GM12873 (cell line): Measurements from ENCODE around the gene CDC20.

Experiments used
- TF ChIP-seq, protein P1 (sequence below): IDR thresholded peaks from 2 replicates; pipeline ENCODE4 v1.5.1; 2012; ENCODE audit warnings: low read depth, mild to moderate bottlenecking, moderate library complexity, low read length, control low read depth; ENCODE audit not compliant: insufficient read depth; ENCODE audit errors: missing control alignments

CDC20 gene

DNA sequence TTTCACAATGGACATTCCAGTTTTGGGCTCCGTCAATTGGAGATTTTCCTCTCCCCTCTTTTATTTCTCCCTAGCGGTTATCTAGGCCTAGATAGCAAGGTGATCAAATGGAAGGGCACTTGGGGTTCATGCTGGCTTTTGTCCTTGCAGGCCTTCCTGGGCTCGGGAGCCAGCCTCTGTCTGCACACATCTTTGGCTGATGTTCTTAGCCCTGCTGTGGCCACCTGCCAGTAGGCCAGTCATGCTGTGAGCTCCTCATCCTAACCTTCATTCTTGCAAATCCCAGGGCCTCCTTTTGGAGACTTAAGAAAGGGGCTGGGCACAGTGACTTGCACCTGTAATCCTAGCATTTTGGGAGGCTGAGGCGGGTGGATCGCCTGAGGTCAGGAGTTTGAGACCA lies 44.5 kb upstream of the CDC20 start:
- TF ChIP-seq, protein P1, sequence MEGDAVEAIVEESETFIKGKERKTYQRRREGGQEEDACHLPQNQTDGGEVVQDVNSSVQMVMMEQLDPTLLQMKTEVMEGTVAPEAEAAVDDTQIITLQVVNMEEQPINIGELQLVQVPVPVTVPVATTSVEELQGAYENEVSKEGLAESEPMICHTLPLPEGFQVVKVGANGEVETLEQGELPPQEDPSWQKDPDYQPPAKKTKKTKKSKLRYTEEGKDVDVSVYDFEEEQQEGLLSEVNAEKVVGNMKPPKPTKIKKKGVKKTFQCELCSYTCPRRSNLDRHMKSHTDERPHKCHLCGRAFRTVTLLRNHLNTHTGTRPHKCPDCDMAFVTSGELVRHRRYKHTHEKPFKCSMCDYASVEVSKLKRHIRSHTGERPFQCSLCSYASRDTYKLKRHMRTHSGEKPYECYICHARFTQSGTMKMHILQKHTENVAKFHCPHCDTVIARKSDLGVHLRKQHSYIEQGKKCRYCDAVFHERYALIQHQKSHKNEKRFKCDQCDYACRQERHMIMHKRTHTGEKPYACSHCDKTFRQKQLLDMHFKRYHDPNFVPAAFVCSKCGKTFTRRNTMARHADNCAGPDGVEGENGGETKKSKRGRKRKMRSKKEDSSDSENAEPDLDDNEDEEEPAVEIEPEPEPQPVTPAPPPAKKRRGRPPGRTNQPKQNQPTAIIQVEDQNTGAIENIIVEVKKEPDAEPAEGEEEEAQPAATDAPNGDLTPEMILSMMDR = no peak

DNA sequence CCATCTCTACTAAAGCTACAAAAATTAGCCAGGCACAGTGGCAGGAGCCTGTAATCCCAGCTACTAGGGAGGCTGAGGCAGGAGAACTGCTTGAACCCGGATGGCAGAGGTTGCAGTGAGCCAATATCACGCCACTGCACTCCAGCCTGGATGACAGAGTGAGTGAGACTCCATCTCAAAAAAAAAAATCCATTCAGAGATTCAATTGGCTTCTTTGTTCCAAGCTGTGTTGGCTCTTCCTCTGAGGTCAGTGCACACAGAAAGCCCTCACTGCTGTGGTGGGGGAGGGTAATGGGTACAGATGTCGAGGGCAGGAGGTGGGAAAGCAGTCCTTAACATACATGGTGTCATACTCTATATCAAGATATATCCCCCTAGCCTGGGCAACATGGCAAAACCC lies 43.3 kb upstream of the CDC20 start:
- TF ChIP-seq, protein P1 = no peak

DNA sequence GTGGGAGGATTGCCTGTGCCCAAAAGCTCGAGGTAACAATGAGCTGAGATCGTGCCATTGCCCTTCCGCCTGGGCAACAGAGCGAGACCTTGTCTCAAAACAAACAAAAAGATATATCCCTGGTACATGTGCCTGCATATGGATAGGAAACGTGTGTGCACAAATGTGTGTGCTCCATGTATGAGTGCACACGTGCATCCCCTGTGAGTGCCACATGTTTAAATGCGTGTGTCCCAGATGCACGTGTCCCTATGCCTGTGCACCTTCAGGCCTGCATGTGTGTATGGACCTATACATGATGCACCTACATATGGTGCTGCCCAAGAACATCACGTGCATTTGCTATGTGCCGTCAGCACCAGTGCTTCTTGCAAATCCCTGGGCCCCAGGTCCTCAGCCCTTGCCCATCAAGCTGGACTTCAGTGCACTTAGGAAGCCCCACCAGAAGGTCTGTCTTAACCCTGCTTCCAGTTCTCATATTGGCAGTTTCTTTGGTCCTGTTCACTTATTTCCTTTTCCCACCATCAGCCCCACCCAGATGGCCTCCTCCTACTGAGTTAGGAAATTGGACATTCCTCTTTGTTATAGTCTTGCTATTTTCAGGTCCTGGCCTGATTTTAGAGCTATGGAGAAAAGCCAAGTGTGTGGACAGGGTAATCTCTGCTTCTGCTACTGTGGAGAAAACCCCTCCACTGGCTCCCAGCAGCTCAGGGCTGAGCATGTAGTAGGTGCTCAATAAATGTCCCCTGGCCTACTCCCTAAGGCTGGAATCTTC lies 42.6 kb upstream of the CDC20 start:
- TF ChIP-seq, protein P1 = no peak

DNA sequence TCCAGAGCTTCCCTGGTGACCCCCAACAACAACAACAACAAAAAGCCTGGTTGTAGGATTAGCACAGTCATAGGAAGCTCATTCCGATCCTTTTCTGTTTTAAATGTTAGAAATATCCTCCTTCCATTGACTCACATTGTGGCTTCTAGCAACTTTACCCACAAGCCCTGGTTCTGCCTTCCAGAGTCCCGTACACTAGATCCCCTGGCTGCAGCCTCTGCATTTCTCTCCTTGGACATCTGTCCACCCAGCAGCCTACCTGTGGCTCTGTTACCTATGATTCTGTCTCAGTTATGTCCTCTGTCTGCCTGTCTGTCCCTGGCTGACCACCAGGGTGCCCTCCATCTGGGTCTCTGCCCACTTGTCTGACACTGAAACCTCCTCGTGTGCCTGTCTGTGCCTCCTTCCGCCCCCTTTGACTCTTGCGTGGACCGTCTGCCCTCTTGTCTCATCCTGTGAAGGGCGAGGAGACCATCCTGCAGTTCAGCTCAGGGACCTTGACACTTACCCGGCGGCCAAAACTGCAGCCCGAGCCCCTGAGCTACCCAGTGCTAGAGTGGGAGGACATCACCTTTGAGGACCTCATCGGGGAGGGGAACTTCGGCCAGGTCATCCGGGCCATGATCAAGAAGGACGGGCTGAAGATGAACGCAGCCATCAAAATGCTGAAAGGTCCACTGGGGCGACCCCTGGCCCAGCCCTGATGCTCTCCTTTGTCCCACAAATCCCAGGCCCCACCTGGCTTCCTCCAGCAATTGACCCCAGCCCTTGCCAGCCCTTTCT lies 41.9 kb upstream of the CDC20 start:
- TF ChIP-seq, protein P1 = peak; percentile 25

DNA sequence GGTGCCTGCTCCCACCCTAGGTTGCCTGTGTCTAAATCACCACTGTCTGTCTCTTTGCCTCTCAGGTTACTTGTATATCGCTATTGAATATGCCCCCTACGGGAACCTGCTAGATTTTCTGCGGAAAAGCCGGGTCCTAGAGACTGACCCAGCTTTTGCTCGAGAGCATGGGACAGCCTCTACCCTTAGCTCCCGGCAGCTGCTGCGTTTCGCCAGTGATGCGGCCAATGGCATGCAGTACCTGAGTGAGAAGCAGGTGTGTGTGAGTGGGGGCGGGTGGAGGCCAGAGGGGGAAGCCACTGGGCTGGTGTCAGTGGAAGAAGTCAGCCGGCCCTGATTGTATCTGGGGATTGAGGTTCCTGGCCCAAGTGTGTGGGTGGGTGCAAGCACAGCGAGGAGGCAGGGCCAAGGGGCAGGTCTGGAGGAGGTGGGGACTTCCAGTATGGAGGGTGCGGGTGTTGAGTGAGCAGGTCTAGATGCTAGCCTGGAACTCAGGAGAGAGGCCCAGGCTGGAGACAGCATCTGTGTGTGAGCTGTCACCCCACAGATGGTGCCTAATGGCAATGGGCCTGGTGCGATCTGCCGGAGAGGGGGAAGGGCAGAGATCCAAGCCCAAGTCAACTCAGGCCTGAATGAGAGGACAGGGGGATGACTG lies 40.8 kb upstream of the CDC20 start:
- TF ChIP-seq, protein P1 = no peak

DNA sequence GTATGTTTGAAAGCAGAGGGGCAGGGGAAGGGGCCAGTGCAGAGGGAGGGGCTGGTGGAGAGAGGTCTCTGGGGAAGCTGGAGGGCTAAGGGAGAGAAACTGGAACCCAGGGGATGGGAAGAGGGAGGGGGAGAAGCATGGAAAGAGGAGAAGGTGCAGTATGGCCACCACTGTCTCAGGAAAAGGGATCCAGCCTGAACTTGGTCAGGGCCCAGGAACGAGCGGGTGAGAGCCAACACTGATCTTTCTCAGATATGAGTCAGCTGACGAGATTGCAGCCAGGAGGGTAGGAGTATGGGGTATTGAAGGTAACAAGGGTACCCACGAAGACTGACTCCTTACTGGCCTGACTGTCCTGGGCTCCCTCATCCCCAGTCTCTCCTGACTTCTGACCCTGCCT lies 40.0 kb upstream of the CDC20 start:
- TF ChIP-seq, protein P1 = no peak

DNA sequence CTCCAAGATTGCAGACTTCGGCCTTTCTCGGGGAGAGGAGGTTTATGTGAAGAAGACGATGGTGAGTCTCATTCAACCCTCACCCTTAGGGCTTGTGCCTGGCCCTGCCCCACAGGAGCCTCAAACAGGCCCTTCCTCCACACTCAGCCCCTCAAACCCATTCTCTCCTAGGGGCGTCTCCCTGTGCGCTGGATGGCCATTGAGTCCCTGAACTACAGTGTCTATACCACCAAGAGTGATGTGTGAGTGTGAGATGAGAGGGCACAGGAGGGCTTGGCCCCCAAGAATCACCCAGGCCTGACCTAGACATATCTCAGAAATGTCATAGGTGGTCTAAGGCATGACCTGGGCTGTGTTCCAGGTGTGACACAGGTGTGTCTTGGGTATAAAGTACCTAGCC lies 39.5 kb upstream of the CDC20 start:
- TF ChIP-seq, protein P1 = no peak
